SU-DHL-6 (cell line): ENCODE results near the gene NOP14.

Source experiments
- H2AFZ ChIP-seq: fragments of 200-600 bp; sonication (generic); 2 replicates; pipeline ENCODE4 v1.6.1; 2014; ENCODE audit warnings: low read depth, mild to moderate bottlenecking, moderate library complexity, mixed read lengths, antibody characterized with exemption, low read length; ENCODE audit not compliant: severe bottlenecking
- H3F3A ChIP-seq: fragments of 200-600 bp; shearing (Covaris generic); 2 replicates; pipeline ENCODE4 v1.6.0; 2016; ENCODE audit warnings: antibody characterized with exemption, mild to moderate bottlenecking; ENCODE audit not compliant: insufficient read depth
- H3K27ac ChIP-seq: fragments of 200-600 bp; sonication (generic); 2 replicates; pipeline ENCODE4 v1.5.1; 2016; ENCODE audit warnings: low read depth, mild to moderate bottlenecking, low read length, moderate library complexity, mixed read lengths
- H3K27me3 ChIP-seq: fragments of 200-600 bp; sonication (generic), shearing (Covaris generic); 2 replicates; pipeline ENCODE4 v1.6.0; 2014; ENCODE audit warnings: mild to moderate bottlenecking, low read length
- H3K36me3 ChIP-seq: fragments of 200-600 bp; sonication (generic); 2 replicates; pipeline ENCODE4 v1.6.1; 2014; ENCODE audit warnings: mild to moderate bottlenecking, low read length, mixed read lengths
- H3K4me2 ChIP-seq: fragments of 300-600, 200-600 bp; shearing (Covaris generic), sonication (generic); 2 replicates; pipeline ENCODE4 v1.6.0; 2014; ENCODE audit warnings: low read length, low read depth, mild to moderate bottlenecking; ENCODE audit not compliant: poor library complexity, severe bottlenecking
- H3K4me3 ChIP-seq: fragments of 200-600 bp; sonication (generic); 2 replicates; pipeline ENCODE4 v1.5.1; 2014; ENCODE audit warnings: antibody characterized with exemption, low read length, mild to moderate bottlenecking, mixed read lengths; ENCODE audit not compliant: insufficient read depth, poor library complexity, severe bottlenecking
- H3K79me2 ChIP-seq: fragments of 200-600 bp; sonication (generic); 2 replicates; pipeline ENCODE4 v1.6.1; 2014; ENCODE audit warnings: mild to moderate bottlenecking, low read length, moderate library complexity; ENCODE audit not compliant: insufficient read depth
- H3K9ac ChIP-seq: fragments of 200-600 bp; sonication (generic); 2 replicates; pipeline ENCODE4 v1.7.0; 2014; ENCODE audit warnings: mild to moderate bottlenecking, low read length
- H3K9me2 ChIP-seq: fragments of 200-600 bp; sonication (generic); replicated peaks from 2 replicates; pipeline ENCODE4 v1.6.1; 2014; ENCODE audit warnings: low read length; ENCODE audit not compliant: insufficient read depth
- H3K9me3 ChIP-seq: fragments of 200-600 bp; sonication (generic); 2 replicates; pipeline ENCODE4 v1.6.1; 2014; ENCODE audit warnings: low read length, mixed read lengths; ENCODE audit not compliant: insufficient read depth
- H4K20me1 ChIP-seq: fragments of 200-600 bp; sonication (generic); 2 replicates; pipeline ENCODE4 v1.6.1; 2014; ENCODE audit warnings: low read depth, mild to moderate bottlenecking, antibody characterized with exemption, low read length, moderate library complexity, mixed read lengths
- EZH2phosphoT487 ChIP-seq: fragments of 200-600 bp; sonication (generic), shearing (Covaris generic); conservative IDR thresholded peaks from 2 replicates; pipeline ENCODE4 v1.6.1; 2018; ENCODE audit warnings: mild to moderate bottlenecking, antibody characterized with exemption, low read length, moderate library complexity, mixed read lengths
- TF ChIP-seq, protein P1 (sequence below): fragments of 200-600 bp; sonication (generic); IDR thresholded peaks from one replicate; pipeline ENCODE4 v1.5.1; 2017; ENCODE audit warnings: antibody characterized with exemption, mild to moderate bottlenecking, low read length, moderate library complexity; ENCODE audit not compliant: insufficient read depth, poor library complexity, severe bottlenecking

Gene NOP14

DNA sequence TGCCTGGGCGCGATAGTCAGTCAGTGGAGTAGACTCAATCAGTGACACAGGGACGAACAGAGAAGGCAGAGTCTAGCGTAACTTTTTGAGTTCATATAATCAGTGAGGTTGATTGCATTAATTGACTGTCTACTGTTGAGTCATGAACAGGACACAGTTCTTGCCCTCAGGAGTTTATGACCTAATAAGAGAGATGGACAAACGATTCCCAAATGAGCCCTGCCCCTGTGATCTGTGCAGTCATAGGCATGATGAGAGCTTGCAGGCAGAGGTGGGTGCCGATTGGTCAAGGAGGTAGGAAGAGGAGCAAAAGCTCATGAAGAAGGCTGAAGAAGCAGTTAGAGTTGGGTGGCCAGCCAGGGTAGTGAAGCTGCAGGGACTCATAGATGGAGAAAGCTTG lies 62.5 kb downstream of the NOP14 start:
- no peak overlapping the region for H3K27ac ChIP-seq
- H2AFZ ChIP-seq, result no peak overlapping the region
- H3K36me3 ChIP-seq, result no peaks in the 10 kb centered on the region

DNA sequence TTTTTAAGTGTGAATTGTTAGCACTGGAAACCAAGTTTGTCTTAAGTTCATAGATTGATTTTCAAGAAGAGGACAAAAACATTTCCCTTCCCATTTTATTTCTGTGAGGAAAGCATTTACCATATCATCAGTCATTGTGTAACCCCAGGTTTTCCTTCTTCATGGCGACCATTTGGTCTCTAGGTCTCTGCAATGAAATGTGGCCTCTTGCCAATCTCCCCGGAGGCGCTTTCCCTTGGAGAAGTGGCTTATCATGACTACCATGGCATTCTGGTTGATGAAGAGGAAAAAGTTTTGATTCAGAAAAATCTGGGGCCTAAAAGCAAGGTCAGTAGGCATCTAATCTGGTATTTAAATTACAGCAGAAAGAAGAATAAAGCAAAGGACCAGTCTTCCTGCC lies 65.2 kb downstream of the NOP14 start:
- Histone ChIP-seq H3K9me2 (no peaks in the 10 kb centered on the region), H3K4me3 (no peak overlapping the region), H3F3A (no peaks in the 10 kb centered on the region), H3K9ac (no peak overlapping the region), H3K79me2 (no peaks in the 10 kb centered on the region), H3K36me3 (no peaks in the 10 kb centered on the region), H3K27ac (no peak overlapping the region), H2AFZ (no peak overlapping the region), H4K20me1 (no peaks in the 10 kb centered on the region), H3K9me3 (no peaks in the 10 kb centered on the region), H3K4me2 (no peak overlapping the region), H3K27me3 (no peaks in the 10 kb centered on the region)
- TF ChIP-seq EZH2phosphoT487, result no peak
- TF ChIP-seq, protein P1, sequence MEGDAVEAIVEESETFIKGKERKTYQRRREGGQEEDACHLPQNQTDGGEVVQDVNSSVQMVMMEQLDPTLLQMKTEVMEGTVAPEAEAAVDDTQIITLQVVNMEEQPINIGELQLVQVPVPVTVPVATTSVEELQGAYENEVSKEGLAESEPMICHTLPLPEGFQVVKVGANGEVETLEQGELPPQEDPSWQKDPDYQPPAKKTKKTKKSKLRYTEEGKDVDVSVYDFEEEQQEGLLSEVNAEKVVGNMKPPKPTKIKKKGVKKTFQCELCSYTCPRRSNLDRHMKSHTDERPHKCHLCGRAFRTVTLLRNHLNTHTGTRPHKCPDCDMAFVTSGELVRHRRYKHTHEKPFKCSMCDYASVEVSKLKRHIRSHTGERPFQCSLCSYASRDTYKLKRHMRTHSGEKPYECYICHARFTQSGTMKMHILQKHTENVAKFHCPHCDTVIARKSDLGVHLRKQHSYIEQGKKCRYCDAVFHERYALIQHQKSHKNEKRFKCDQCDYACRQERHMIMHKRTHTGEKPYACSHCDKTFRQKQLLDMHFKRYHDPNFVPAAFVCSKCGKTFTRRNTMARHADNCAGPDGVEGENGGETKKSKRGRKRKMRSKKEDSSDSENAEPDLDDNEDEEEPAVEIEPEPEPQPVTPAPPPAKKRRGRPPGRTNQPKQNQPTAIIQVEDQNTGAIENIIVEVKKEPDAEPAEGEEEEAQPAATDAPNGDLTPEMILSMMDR, result no peak

More for the DNA sequence above, 62.5 kb downstream of the NOP14 start:
- TF ChIP-seq EZH2phosphoT487, result no peak
- TF ChIP-seq, protein P1, result no peak
- Histone ChIP-seq H3K27me3 (no peaks in the 10 kb centered on the region), H3K9me2 (no peaks in the 10 kb centered on the region), H3K79me2 (no peaks in the 10 kb centered on the region), H3K9me3 (no peaks in the 10 kb centered on the region), H3F3A (no peaks in the 10 kb centered on the region), H3K9ac (no peak overlapping the region), H3K4me2 (no peak overlapping the region), H3K4me3 (no peak overlapping the region), H4K20me1 (no peaks in the 10 kb centered on the region)

DNA sequence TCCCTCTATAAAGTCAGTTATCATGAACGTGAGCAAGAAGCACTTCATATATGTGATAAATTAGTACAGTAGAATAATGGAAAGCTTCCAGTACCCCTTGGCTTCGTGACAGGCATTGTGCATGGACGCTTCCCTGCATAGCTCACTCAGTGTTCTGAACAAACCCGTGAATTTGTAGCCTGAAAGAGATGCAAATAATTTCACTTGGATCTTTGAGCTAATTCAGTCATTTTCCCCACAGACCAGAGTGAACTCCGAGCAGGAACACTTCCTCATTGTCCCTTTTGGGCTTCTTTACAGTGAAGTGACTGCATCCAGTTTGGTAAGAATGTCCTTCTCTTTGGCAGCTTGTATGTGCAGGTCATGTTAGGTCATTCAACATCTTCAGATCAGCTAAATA lies 69.4 kb downstream of the NOP14 start:
- H3K36me3 ChIP-seq, result no peaks in the 10 kb centered on the region

More for the DNA sequence above, 69.4 kb downstream of the NOP14 start:
- Histone ChIP-seq H3K9me2 (no peaks in the 10 kb centered on the region), H3K4me3 (no peak overlapping the region), H3K79me2 (no peaks in the 10 kb centered on the region), H3K9me3 (no peaks in the 10 kb centered on the region), H3K9ac (no peak overlapping the region), H3K4me2 (no peak overlapping the region), H3F3A (no peaks in the 10 kb centered on the region), H2AFZ (no peak overlapping the region), H3K27ac (no peak overlapping the region), H4K20me1 (no peaks in the 10 kb centered on the region), H3K27me3 (no peaks in the 10 kb centered on the region)
- no peak for TF ChIP-seq EZH2phosphoT487
- TF ChIP-seq, protein P1, result no peak
